A549 (cell line): ENCODE results near the gene ABHD12B. TPM values are rescaled to one million over a fixed set of nuclear protein-coding genes. Genes with fewer than 3 reads are reported as not detected.

ENCODE experiments used
- ATAC-seq, 2 experiments: fragments of 200-7000 bp in 1 of 2; fragments of >200 bp in 1 of 2; cut with Nextera tagmentation in 1 of 2; cut with Tn5 transposase in 1 of 2; 3 replicates each; pipeline versions ENCODE4 v1.8.0 to v1.9.1; 2018 to 2020; ENCODE audit warnings: mild to moderate bottlenecking in 1 of 2, moderate library complexity in 1 of 2
- CTCF ChIA-PET: fragments of 300-600 bp; sonication (Branson Sonifier 250); formaldehyde crosslinking; extraction: SDS; loops from one replicate; lab custom pipeline; 2021; ENCODE audit warnings: antibody characterized with exemption, inconsistent platforms; lab: Yijun Ruan, JAX
- POLR2A ChIA-PET: fragments of 350-600 bp; formaldehyde crosslinking; extraction: SDS; loops from one replicate; lab custom pipeline; 2021; ENCODE audit warnings: antibody characterized with exemption, inconsistent platforms; lab: Yijun Ruan, JAX
- DNase-seq, 2 experiments: peaks; one replicate each; pipeline versions ENCODE4 v3.0.0 to v3.0.0-alpha.2; 2011 to 2016; ENCODE audit warnings: low read depth in 1 of 2, low spot score in 1 of 2
- FAIRE-seq: peaks from 2 replicates; lab custom pipeline; 2011; peaks lifted over from hg19 to GRCh38; lab: Jason Lieb, UNC
- H3K27ac ChIP-seq, 2 experiments: fragments of >200 bp; sonication (Bioruptor Twin); formaldehyde crosslinking; 3 replicates each; pipeline ENCODE4 v1.5.1; 2016 to 2017
- H3K4me1 ChIP-seq: fragments of >200 bp; sonication (Bioruptor Twin); formaldehyde crosslinking; 3 replicates; pipeline ENCODE4 v1.6.1; 2016
- H3K4me2 ChIP-seq: fragments of >200 bp; sonication (Bioruptor Twin); formaldehyde crosslinking; 3 replicates; pipeline ENCODE4 v1.6.1; 2016
- H3K4me3 ChIP-seq: fragments of >200 bp; sonication (Bioruptor Twin); formaldehyde crosslinking; 3 replicates; pipeline ENCODE4 v1.5.1; 2016
- H3K9me3 ChIP-seq: fragments of >200 bp; sonication (Bioruptor Twin); formaldehyde crosslinking; 3 replicates; pipeline ENCODE4 v1.6.1; 2016
- BCL3 ChIP-seq: fragments of >200 bp; sonication (Bioruptor Twin); formaldehyde crosslinking; IDR thresholded peaks from 3 replicates; pipeline ENCODE4 v1.6.1; 2016
- CHD2 ChIP-seq: fragments of 150-350 bp; IDR thresholded peaks from 2 replicates; pipeline ENCODE4 v1.6.1; 2014; ENCODE audit warnings: low read length; ENCODE audit not compliant: partially characterized antibody
- E2F6 ChIP-seq: IDR thresholded peaks from 2 replicates; pipeline ENCODE4 v1.6.1; 2012; ENCODE audit warnings: low read depth, borderline replicate concordance
- EHF ChIP-seq: fragments of 250-450 bp; sonication (Bioruptor Pico); IDR thresholded peaks from 2 replicates; pipeline ENCODE4 v1.5.0; 2020; ENCODE audit warnings: mild to moderate bottlenecking
- EP300 ChIP-seq, 2 experiments: fragments of >200 bp; sonication (Bioruptor Twin); formaldehyde crosslinking; IDR thresholded peaks; 2 replicates in 1 of 2; 3 replicates in 1 of 2; pipeline ENCODE4 v1.6.1; 2016 to 2017
- HEYL ChIP-seq: fragments of 250-450 bp; sonication (Bioruptor Pico); IDR thresholded peaks from 2 replicates; pipeline ENCODE4 v1.8.0; 2021; ENCODE audit warnings: mild to moderate bottlenecking, moderate library complexity
- HOXB5 ChIP-seq: fragments of 250-450 bp; sonication (Bioruptor Pico); IDR thresholded peaks from 2 replicates; pipeline ENCODE4 v1.5.0; 2020; ENCODE audit warnings: mild to moderate bottlenecking, moderate library complexity
- JUN ChIP-seq, 2 experiments: fragments of >200 bp; sonication (Bioruptor Twin); formaldehyde crosslinking; IDR thresholded peaks; 2 replicates in 1 of 2; 3 replicates in 1 of 2; pipeline ENCODE4 v1.6.1; 2016 to 2017
- MAFK ChIP-seq: fragments of 450-650 bp; IDR thresholded peaks from 2 replicates; pipeline ENCODE4 v1.6.1; 2014; ENCODE audit not compliant: partially characterized antibody
- MAX ChIP-seq: IDR thresholded peaks from 2 replicates; pipeline ENCODE4 v1.6.1; 2012
- PBX3 ChIP-seq: IDR thresholded peaks from 2 replicates; pipeline ENCODE4 v1.6.1; 2012
- PHF8 ChIP-seq: fragments of 200-600 bp; sonication (generic); IDR thresholded peaks from 2 replicates; pipeline ENCODE4 v1.6.1; 2016; ENCODE audit warnings: low read depth, mild to moderate bottlenecking, antibody characterized with exemption, moderate library complexity, borderline replicate concordance
- POLR2A ChIP-seq: IDR thresholded peaks from 2 replicates; pipeline ENCODE4 v1.6.1; 2012; ENCODE audit warnings: mild to moderate bottlenecking, low read length
- RAD21 ChIP-seq, 2 experiments: fragments of >200 bp in 1 of 2; sonication (Bioruptor Twin) in 1 of 2; formaldehyde crosslinking in 1 of 2; IDR thresholded peaks in 1 of 2; conservative IDR thresholded peaks in 1 of 2; 2 replicates in 1 of 2; 3 replicates in 1 of 2; pipeline ENCODE4 v1.6.1; 2012 to 2018; ENCODE audit warnings: inconsistent platforms in 1 of 2
- RFX5 ChIP-seq: fragments of 450-650 bp; IDR thresholded peaks from 2 replicates; pipeline ENCODE4 v1.7.1; 2014; ENCODE audit warnings: antibody characterized with exemption, mild to moderate bottlenecking, moderate library complexity
- RNF2 ChIP-seq: fragments of 200-600 bp; sonication (generic); IDR thresholded peaks from 2 replicates; pipeline ENCODE4 v1.6.1; 2016; ENCODE audit warnings: low read depth, mild to moderate bottlenecking, antibody characterized with exemption, moderate library complexity, borderline replicate concordance
- TP53 ChIP-seq: fragments of 250-450 bp; sonication (Bioruptor Pico); IDR thresholded peaks from 2 replicates; pipeline ENCODE4 v1.5.0; 2021; ENCODE audit warnings: mild to moderate bottlenecking, moderate library complexity
- WGBS: methylation state at CpG from one replicate; pipeline ENCODE4 v1.1.6; 2017; ENCODE audit errors: missing lambda C conversion rate; 5-methylcytosine and 5-hydroxymethylcytosine counted together
- polyA plus RNA-seq, 4 experiments: library from polyadenylated mRNA; depleted of rRNA in 3 of 4; stranded (reverse); fragments of >200 nt; fragmentation: RNase III in 1 of 4; extraction: RNeasy Plus Mini Kit Qiagen cat#74134 plus additional on column Dnase treatment in 1 of 4; gene quantifications; 2 replicates in 3 of 4; 3 replicates in 1 of 4; pipeline ENCODE4 v1.2.3, GENCODE V29; 2011 to 2017

Gene ABHD12B
- polyA plus RNA-seq, 2 of the 4 experiments (the other 2 are of a cell fraction) = not detected

- peak within 1 kb of the TSS; percentile 76 for H3K4me2 ChIP-seq
- ChIA-PET CTCF (interaction anchor here (1.1 to 7.9 kb wide), 3 partner anchors 15 to 53 kb away, joined by 3 to 57 read pairs (median 7); no protein-coding TSS in a partner anchor), POLR2A (interaction anchor here (0.5 to 2.2 kb wide), 4 partner anchors 30 to 163 kb away, joined by 3 to 6 read pairs (median 5); partner anchors contain the start of gene SAV1)
- no peaks in the 10 kb centered on the region for H3K9me3 ChIP-seq
- peak within 1 kb of the TSS; percentile 95 to 99 for H3K27ac ChIP-seq
- peak within 1 kb of the TSS; percentile 98 for H3K4me3 ChIP-seq
- 1% methylated on average over 24 of the region's 97 CpGs for WGBS
- peak; percentile 96 to 98 for ATAC-seq
- FAIRE-seq = no peak
- DNase-seq = peak; percentile 43 to 72
- TF ChIP-seq PBX3 = no peak
- TF ChIP-seq E2F6 = peak; percentile 46; the same call in 1 of the 2 replicates
- TF ChIP-seq JUN (IDR thresholded peaks at IDR 0.05) = peak in 1 of 2 experiments; percentile 73; a peak in 3 of 5 replicates
- peak; percentile 81; the same call in 1 of the 2 replicates for TF ChIP-seq PHF8
- peak; percentile 64 for TF ChIP-seq POLR2A
- TF ChIP-seq MAFK = no peak
- peak; percentile 74; the same call in 1 of the 3 replicates for TF ChIP-seq BCL3
- TF ChIP-seq MAX = peak; percentile 41
- H3K4me1 ChIP-seq = peaks cover 16% of the 10 kb centered on the region; the same call in 2 of the 3 replicates
Observed at GRCh38 chr14:50830932-50831725, 40.7 kb upstream of the ABHD12B start, which contains the start of gene NIN. TSS of gene NIN (minus strand) at chr14:50831162. CDS start at chr14:50822056, 9,106 bp downstream.

GRCh38 chr14:50831726-50832168, 40.1 kb upstream of the ABHD12B start:
- peak overlapping the region; percentile 98 for H3K4me3 ChIP-seq
- peak overlapping the region; percentile 76 for H3K4me2 ChIP-seq
- POLR2A ChIA-PET = interaction anchor here (0.6 to 1.5 kb wide), 2 partner anchors 164 to 272 kb away, joined by 3 to 4 read pairs; partner anchors contain the start of genes ATL1 and SAV1
- DNase-seq (peak in 1 of 2 experiments; percentile 18), FAIRE-seq (no peak), ATAC-seq (peak in 1 of 2 experiments; percentile 42; a peak in 2 of 6 replicates)
- peaks cover 16% of the 10 kb centered on the region; the same call in 2 of the 3 replicates for H3K4me1 ChIP-seq
- 27% methylated on average over 10 of the region's 10 CpGs for WGBS
- CTCF ChIA-PET = interaction anchor here (1.1 to 7.9 kb wide), 3 partner anchors 15 to 54 kb away, joined by 3 to 57 read pairs (median 7); no protein-coding TSS in a partner anchor
- TF ChIP-seq EHF (CRISPR knock-in tag) = no peak
- TF ChIP-seq RFX5 = no peak
- no peak for TF ChIP-seq RNF2
- no peak for TF ChIP-seq TP53 (CRISPR knock-in tag)
- TF ChIP-seq HOXB5 (CRISPR knock-in tag) = no peak
- TF ChIP-seq RAD21 (conservative IDR thresholded peaks at IDR 0.05 in 1 of 2, IDR thresholded peaks at IDR 0.05 in 1 of 2) = no peak
- TF ChIP-seq CHD2 = no peak
- TF ChIP-seq EP300 (IDR thresholded peaks at IDR 0.05) = no peak
- no peak for TF ChIP-seq HEYL (CRISPR knock-in tag)
- peak overlapping the region; percentile 95 to 99 for H3K27ac ChIP-seq
- H3K9me3 ChIP-seq = no peaks in the 10 kb centered on the region
